Measurements from ENCODE around the gene CD160.
A peak's percentile ranks its signal among the peaks of the same experiment; 100 is the strongest.

CD160 gene

DNA sequence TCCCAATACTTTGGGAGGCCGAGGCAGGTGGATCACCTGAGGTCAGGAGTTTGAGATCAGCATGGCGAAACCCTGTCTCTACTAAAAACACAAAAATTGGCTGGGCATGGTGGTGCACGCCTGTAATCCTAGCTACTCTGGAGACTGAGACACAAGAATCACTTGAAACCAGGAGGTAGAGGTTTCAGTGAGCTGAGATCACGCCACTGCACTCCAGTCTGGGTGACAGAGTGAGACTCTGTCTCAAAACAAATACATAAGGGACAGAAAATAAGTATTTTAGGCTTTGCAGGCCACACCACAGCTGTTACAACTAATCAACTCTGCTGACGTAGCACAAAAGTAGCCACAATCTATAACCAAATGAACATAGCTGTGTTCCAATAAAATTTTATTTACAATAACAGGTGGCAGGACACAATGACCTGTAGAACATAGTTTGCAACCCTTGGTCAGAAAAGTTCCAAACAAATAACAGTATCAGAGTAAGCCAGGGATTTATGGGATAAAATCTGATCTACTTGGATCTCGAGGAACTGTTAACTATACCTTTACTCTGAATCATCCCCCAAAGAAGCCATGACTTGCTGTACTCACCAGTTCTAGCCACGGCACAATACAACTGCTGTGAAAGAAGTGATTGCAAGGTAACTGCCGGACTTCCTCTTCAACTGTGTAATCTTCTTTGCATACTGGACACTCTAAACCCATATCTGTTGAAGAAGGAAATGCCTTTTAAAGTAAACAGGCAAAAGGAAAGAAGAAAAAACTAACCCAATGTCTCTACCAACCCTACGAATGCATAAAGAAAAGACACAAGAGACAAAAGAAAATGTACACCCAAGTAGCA is 28.3 kb downstream of the CD160 start:
- ATAC-seq, result no peak
- TF ChIP-seq PPARA (CRISPR knock-in tag; IDR thresholded peaks at IDR 0.05; ENCODE audit: borderline replicate concordance) (no peak), OSR1 (CRISPR knock-in tag; IDR thresholded peaks at IDR 0.05) (no peak), ZNF565 (CRISPR knock-in tag; conservative IDR thresholded peaks at IDR 0.05; ENCODE audit: low read depth) (no peak), RARB (CRISPR knock-in tag; IDR thresholded peaks at IDR 0.05) (no peak), ZNF70 (CRISPR knock-in tag; IDR thresholded peaks at IDR 0.05) (no peak), ESRRG (CRISPR knock-in tag; IDR thresholded peaks at IDR 0.05) (no peak), ZFP30 (CRISPR knock-in tag; IDR thresholded peaks at IDR 0.05) (no peak), BACH2 (CRISPR knock-in tag; IDR thresholded peaks at IDR 0.05; ENCODE audit: borderline replicate concordance) (no peak), SNAI2 (CRISPR knock-in tag; IDR thresholded peaks at IDR 0.05) (no peak), CSDC2 (CRISPR knock-in tag; IDR thresholded peaks at IDR 0.05) (no peak), TOX (CRISPR knock-in tag; IDR thresholded peaks at IDR 0.05; ENCODE audit: borderline replicate concordance) (no peak), ZFP3 (CRISPR knock-in tag; IDR thresholded peaks at IDR 0.05) (no peak), ZNF8 (CRISPR knock-in tag; IDR thresholded peaks at IDR 0.05) (no peak)
- TF ChIP-seq, protein P1, sequence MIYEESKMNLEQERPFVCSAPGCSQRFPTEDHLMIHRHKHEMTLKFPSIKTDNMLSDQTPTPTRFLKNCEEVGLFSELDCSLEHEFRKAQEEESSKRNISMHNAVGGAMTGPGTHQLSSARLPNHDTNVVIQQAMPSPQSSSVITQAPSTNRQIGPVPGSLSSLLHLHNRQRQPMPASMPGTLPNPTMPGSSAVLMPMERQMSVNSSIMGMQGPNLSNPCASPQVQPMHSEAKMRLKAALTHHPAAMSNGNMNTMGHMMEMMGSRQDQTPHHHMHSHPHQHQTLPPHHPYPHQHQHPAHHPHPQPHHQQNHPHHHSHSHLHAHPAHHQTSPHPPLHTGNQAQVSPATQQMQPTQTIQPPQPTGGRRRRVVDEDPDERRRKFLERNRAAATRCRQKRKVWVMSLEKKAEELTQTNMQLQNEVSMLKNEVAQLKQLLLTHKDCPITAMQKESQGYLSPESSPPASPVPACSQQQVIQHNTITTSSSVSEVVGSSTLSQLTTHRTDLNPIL (CRISPR knock-in tag; IDR thresholded peaks at IDR 0.05; ENCODE audit: low read depth), result no peak
- TF ChIP-seq, protein P2, sequence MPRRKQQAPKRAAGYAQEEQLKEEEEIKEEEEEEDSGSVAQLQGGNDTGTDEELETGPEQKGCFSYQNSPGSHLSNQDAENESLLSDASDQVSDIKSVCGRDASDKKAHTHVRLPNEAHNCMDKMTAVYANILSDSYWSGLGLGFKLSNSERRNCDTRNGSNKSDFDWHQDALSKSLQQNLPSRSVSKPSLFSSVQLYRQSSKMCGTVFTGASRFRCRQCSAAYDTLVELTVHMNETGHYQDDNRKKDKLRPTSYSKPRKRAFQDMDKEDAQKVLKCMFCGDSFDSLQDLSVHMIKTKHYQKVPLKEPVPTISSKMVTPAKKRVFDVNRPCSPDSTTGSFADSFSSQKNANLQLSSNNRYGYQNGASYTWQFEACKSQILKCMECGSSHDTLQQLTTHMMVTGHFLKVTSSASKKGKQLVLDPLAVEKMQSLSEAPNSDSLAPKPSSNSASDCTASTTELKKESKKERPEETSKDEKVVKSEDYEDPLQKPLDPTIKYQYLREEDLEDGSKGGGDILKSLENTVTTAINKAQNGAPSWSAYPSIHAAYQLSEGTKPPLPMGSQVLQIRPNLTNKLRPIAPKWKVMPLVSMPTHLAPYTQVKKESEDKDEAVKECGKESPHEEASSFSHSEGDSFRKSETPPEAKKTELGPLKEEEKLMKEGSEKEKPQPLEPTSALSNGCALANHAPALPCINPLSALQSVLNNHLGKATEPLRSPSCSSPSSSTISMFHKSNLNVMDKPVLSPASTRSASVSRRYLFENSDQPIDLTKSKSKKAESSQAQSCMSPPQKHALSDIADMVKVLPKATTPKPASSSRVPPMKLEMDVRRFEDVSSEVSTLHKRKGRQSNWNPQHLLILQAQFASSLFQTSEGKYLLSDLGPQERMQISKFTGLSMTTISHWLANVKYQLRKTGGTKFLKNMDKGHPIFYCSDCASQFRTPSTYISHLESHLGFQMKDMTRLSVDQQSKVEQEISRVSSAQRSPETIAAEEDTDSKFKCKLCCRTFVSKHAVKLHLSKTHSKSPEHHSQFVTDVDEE (CRISPR knock-in tag; IDR thresholded peaks at IDR 0.05), result no peak
- TF ChIP-seq, protein P3, sequence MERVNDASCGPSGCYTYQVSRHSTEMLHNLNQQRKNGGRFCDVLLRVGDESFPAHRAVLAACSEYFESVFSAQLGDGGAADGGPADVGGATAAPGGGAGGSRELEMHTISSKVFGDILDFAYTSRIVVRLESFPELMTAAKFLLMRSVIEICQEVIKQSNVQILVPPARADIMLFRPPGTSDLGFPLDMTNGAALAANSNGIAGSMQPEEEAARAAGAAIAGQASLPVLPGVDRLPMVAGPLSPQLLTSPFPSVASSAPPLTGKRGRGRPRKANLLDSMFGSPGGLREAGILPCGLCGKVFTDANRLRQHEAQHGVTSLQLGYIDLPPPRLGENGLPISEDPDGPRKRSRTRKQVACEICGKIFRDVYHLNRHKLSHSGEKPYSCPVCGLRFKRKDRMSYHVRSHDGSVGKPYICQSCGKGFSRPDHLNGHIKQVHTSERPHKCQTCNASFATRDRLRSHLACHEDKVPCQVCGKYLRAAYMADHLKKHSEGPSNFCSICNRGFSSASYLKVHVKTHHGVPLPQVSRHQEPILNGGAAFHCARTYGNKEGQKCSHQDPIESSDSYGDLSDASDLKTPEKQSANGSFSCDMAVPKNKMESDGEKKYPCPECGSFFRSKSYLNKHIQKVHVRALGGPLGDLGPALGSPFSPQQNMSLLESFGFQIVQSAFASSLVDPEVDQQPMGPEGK (CRISPR knock-in tag; IDR thresholded peaks at IDR 0.05; ENCODE audit: borderline replicate concordance), result no peak

DNA sequence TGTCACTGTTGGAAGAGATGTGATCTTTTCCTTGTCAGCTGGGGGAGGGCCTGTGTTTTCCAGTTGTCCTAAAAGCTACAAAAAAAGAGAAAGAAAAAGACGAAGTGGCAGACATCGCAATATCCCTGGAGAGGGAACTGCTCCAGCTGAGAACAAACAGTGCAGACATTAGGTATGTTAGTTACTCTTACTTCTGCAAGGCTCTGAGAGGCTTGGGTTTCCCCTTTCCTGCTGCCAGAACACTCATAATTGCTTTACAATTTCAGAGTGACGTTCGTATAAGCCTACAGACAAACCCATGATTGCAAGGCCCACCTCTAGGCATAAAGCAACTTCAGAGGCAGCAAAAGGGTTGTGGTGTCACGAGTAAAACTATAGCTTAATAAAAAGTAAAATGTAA is 31.1 kb downstream of the CD160 start:
- peak; percentile 41 for ATAC-seq
- TF ChIP-seq, protein P3 (CRISPR knock-in tag; IDR thresholded peaks at IDR 0.05; ENCODE audit: borderline replicate concordance), result no peak
- TF ChIP-seq, protein P1 (CRISPR knock-in tag; IDR thresholded peaks at IDR 0.05; ENCODE audit: low read depth), result no peak
- TF ChIP-seq ARNTL (CRISPR knock-in tag; IDR thresholded peaks at IDR 0.05; ENCODE audit: borderline replicate concordance, low read depth), result no peak
- no peak for TF ChIP-seq ZNF565 (CRISPR knock-in tag; conservative IDR thresholded peaks at IDR 0.05; ENCODE audit: low read depth)
- TF ChIP-seq OSR1 (CRISPR knock-in tag; IDR thresholded peaks at IDR 0.05), result no peak
- no peak for TF ChIP-seq ESRRG (CRISPR knock-in tag; IDR thresholded peaks at IDR 0.05)
- TF ChIP-seq ZC3H10 (CRISPR knock-in tag; IDR thresholded peaks at IDR 0.05), result no peak
- TF ChIP-seq, protein P4, sequence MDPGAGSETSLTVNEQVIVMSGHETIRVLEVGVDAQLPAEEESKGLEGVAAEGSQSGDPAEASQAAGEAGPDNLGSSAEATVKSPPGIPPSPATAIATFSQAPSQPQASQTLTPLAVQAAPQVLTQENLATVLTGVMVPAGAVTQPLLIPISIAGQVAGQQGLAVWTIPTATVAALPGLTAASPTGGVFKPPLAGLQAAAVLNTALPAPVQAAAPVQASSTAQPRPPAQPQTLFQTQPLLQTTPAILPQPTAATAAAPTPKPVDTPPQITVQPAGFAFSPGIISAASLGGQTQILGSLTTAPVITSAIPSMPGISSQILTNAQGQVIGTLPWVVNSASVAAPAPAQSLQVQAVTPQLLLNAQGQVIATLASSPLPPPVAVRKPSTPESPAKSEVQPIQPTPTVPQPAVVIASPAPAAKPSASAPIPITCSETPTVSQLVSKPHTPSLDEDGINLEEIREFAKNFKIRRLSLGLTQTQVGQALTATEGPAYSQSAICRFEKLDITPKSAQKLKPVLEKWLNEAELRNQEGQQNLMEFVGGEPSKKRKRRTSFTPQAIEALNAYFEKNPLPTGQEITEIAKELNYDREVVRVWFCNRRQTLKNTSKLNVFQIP (CRISPR knock-in tag; IDR thresholded peaks at IDR 0.05; ENCODE audit: borderline replicate concordance, low read depth), result no peak
- no peak for TF ChIP-seq ZFP30 (CRISPR knock-in tag; IDR thresholded peaks at IDR 0.05)
- TF ChIP-seq, protein P2 (CRISPR knock-in tag; IDR thresholded peaks at IDR 0.05), result no peak
- no peak for TF ChIP-seq TOX (CRISPR knock-in tag; IDR thresholded peaks at IDR 0.05; ENCODE audit: borderline replicate concordance)
- TF ChIP-seq RARB (CRISPR knock-in tag; IDR thresholded peaks at IDR 0.05), result no peak
- no peak for TF ChIP-seq ZNF70 (CRISPR knock-in tag; IDR thresholded peaks at IDR 0.05)
- no peak for TF ChIP-seq PPARA (CRISPR knock-in tag; IDR thresholded peaks at IDR 0.05; ENCODE audit: borderline replicate concordance)
- no peak for TF ChIP-seq BACH2 (CRISPR knock-in tag; IDR thresholded peaks at IDR 0.05; ENCODE audit: borderline replicate concordance)
- TF ChIP-seq SNAI2 (CRISPR knock-in tag; IDR thresholded peaks at IDR 0.05), result no peak
- TF ChIP-seq CSDC2 (CRISPR knock-in tag; IDR thresholded peaks at IDR 0.05), result no peak
- no peak for TF ChIP-seq TCF4 (CRISPR knock-in tag; IDR thresholded peaks at IDR 0.05; ENCODE audit: borderline replicate concordance)

Data from SK-N-SH treated with all-trans-retinoic acid at 6 μM for 48 hours (cell line).